ENCODE measurements around the gene HMG20A.

Gene HMG20A

DNA sequence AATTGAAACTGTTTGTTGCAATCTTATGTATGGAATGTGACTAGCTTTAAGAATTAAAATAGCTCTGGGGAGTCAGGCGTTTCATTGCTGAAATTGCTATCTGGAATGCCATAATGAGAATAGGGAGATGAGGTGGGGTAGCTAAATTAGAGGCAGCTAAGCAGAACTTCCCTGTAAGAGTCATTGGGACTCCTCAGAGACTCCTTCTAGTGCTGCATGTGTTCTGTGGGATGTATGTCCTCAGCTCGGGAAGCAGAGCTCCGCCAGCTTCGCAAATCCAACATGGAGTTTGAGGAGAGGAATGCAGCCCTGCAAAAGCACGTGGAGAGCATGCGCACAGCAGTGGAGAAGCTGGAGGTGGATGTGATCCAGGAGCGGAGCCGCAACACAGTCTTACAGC, 57.4 kb downstream of the HMG20A start:
- H3K27ac ChIP-seq (ENCODE audit: low read depth, low read length, severe bottlenecking): no peak overlapping the region
- peaks cover 9% of the 10 kb centered on the region for H3K4me1 ChIP-seq (ENCODE audit: control insufficient read depth, insufficient read depth, low read length, poor library complexity, severe bottlenecking)

DNA sequence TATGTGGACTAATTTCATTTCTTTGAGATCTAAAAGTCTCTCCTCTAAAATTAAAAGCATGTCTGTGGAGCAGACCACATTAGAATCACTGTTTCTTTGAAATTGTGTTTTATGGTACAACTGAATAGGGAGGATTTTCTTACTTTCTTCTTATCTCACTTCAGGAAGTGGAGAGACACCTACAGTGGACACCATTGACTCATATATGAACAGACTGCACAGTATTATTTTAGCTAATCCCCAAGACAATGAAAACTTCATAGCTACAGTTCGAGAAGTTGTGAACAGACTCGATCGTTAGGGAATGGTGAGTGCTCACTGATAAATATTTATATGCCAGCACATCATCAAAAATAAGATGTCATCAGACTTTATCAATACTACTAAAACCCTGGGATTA, 58.3 kb downstream of the HMG20A start:
- Histone ChIP-seq H3K4me1 (ENCODE audit: control insufficient read depth, insufficient read depth, low read length, poor library complexity, severe bottlenecking) (peaks cover 17% of the 10 kb centered on the region), H3K36me3 (ENCODE audit: control insufficient read depth, insufficient read depth, low read length) (peaks cover 73% of the 10 kb centered on the region), H3K4me3 (ENCODE audit: extremely low read depth, insufficient read depth, low read length, poor library complexity, severe bottlenecking) (no peak overlapping the region), H3K9me3 (ENCODE audit: control insufficient read depth, low read length) (no peaks in the 10 kb centered on the region), H3K27ac (ENCODE audit: low read depth, low read length, severe bottlenecking) (no peak overlapping the region)
- no CpG with 5 or more reads among the region's 3 CpGs for WGBS, 2 experiments (ENCODE audit: insufficient coverage in 2 of 2)

More for the DNA sequence above, 57.4 kb downstream of the HMG20A start:
- H3K4me3 ChIP-seq (ENCODE audit: extremely low read depth, insufficient read depth, low read length, poor library complexity, severe bottlenecking): no peak overlapping the region
- H3K36me3 ChIP-seq (ENCODE audit: control insufficient read depth, insufficient read depth, low read length): peaks cover 70% of the 10 kb centered on the region
- 95 to 96% methylated on average over 8 of the region's 8 CpGs for WGBS, 2 experiments (ENCODE audit: insufficient coverage in 2 of 2)
- no peaks in the 10 kb centered on the region for H3K9me3 ChIP-seq (ENCODE audit: control insufficient read depth, low read length)

DNA sequence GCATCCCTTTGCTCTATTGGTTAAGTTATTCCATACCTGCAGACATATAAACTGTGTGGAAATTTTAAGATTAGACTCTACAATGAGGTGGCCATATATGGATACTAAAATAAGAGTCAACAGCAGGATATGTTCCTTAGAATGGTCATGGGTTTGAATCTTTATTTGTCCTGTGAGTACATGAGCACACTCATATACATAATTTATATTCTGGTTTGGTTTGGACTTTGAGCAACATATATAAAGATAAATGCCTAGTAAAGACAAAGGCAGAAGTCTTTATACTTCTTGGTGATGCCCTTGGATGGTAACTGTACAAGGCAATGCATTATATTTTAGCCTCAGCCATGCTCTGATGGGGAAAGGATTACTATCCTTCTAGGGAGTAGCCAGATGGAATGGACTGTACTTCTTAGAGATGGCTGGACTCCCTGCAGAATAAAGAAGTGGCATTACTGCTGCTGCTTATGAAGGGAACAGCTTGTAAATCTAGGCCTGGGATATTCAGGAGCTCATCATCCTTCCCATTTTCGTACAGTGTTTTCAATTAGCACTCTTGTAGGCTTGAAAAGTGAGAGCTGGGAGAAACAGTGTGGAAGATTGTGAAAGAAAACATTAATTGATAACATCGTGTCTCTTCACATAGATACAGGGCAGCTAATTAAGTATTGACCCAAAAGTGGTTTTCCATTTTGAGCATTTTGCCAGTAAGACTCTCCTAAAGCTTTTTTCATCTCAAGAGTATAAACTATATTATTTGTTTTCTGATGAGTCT, 60.4 kb downstream of the HMG20A start:
- Histone ChIP-seq H3K27ac (ENCODE audit: low read depth, low read length, severe bottlenecking) (no peak overlapping the region), H3K4me3 (ENCODE audit: extremely low read depth, insufficient read depth, low read length, poor library complexity, severe bottlenecking) (no peak overlapping the region), H3K9me3 (ENCODE audit: control insufficient read depth, low read length) (no peaks in the 10 kb centered on the region), H3K36me3 (ENCODE audit: control insufficient read depth, insufficient read depth, low read length) (peaks cover 68% of the 10 kb centered on the region), H3K4me1 (ENCODE audit: control insufficient read depth, insufficient read depth, low read length, poor library complexity, severe bottlenecking) (peaks cover 17% of the 10 kb centered on the region)
- 100% methylated on average over 1 of the region's 2 CpGs; no CpG with 5 or more reads in 1 of the 2 experiments for WGBS, 2 experiments (ENCODE audit: insufficient coverage in 2 of 2)

DNA sequence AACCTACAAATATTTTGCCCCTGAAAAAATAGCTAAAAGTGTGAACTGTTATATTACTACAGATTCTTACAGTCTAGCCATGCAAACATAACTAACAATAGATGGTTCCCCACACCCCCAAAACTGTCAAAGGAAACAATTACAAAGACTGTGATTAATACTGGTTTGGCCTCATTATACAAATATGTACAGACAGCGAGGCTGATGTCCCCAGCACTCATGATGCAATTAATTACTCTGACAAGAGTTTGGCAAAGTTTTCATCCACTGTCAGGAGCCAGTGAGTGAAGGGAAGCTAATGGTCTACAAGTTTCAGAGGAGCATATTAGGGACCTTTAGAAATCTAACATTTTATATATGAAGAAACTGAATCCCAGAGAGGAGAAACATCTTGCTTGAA, 61.0 kb downstream of the HMG20A start:
- H3K36me3 ChIP-seq (ENCODE audit: control insufficient read depth, insufficient read depth, low read length): peaks cover 68% of the 10 kb centered on the region
- H3K4me3 ChIP-seq (ENCODE audit: extremely low read depth, insufficient read depth, low read length, poor library complexity, severe bottlenecking): no peak overlapping the region
- no CpG with 5 or more reads among the region's 1 CpG for WGBS, 2 experiments (ENCODE audit: insufficient coverage in 2 of 2)
- H3K9me3 ChIP-seq (ENCODE audit: control insufficient read depth, low read length): no peaks in the 10 kb centered on the region
- H3K4me1 ChIP-seq (ENCODE audit: control insufficient read depth, insufficient read depth, low read length, poor library complexity, severe bottlenecking): peaks cover 17% of the 10 kb centered on the region
- no peak overlapping the region for H3K27ac ChIP-seq (ENCODE audit: low read depth, low read length, severe bottlenecking)

DNA sequence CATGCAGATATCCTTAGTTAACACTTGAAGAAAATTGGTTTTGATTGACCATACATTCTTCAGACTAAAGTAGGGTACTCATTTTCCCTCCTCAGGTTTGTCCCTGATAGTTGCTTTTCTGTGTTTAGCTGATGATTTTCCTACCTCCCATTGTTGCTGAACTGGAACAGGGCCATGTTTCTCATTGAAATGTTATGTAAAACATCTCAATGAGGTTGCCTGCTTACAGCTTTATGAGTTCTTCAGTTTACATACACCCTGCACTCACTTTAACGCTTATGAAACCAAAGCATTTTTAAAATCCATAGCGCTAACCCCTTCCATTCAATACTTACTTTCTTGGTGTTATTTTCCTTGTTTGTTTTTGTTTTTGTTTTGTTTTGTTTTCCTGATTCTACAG, 61.9 kb downstream of the HMG20A start:
- Histone ChIP-seq H3K9me3 (ENCODE audit: control insufficient read depth, low read length) (no peaks in the 10 kb centered on the region), H3K4me1 (ENCODE audit: control insufficient read depth, insufficient read depth, low read length, poor library complexity, severe bottlenecking) (peaks cover 17% of the 10 kb centered on the region), H3K4me3 (ENCODE audit: extremely low read depth, insufficient read depth, low read length, poor library complexity, severe bottlenecking) (no peak overlapping the region), H3K27ac (ENCODE audit: low read depth, low read length, severe bottlenecking) (no peak overlapping the region), H3K36me3 (ENCODE audit: control insufficient read depth, insufficient read depth, low read length) (peaks cover 72% of the 10 kb centered on the region)
- 100% methylated on average over 1 of the region's 2 CpGs; no CpG with 5 or more reads in 1 of the 2 experiments for WGBS, 2 experiments (ENCODE audit: insufficient coverage in 2 of 2)

DNA sequence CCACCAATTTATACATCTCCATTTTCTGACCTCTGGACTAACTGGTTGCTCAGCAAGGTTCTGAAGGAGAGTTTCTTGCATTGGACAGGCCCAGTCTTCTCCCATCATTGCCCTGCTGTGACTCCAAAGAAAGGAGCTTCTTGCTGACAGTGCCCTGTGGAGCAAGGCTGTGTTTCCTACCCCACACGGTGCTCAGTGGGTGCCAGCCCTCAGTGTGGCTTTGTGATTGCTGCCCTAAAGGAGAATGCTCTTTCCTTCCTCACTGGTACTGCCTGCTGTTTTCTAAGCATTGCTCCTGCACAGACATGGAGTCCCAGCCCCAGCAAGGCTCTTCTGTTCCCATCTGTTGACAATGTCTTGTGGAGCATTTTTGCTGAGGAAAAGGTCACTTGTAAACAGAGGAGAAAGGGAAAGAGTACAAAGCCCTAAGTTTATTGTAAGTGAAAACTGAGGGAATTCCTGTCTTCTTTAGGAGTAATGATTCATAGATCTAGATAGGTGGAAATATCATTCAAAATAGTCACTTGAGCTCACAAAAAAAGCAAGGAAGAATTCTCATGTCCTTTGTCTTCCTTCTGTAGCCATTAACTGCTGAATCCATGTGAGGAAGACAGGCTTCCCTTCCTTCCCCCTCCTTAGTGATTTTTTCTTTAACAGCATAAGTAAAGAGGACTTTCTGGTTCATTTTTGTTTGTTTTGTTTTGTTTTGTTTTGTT, 62.9 kb downstream of the HMG20A start:
- Histone ChIP-seq H3K4me3 (ENCODE audit: extremely low read depth, insufficient read depth, low read length, poor library complexity, severe bottlenecking) (no peak overlapping the region), H3K4me1 (ENCODE audit: control insufficient read depth, insufficient read depth, low read length, poor library complexity, severe bottlenecking) (peaks cover 17% of the 10 kb centered on the region), H3K36me3 (ENCODE audit: control insufficient read depth, insufficient read depth, low read length) (peaks cover 66% of the 10 kb centered on the region), H3K9me3 (ENCODE audit: control insufficient read depth, low read length) (no peaks in the 10 kb centered on the region), H3K27ac (ENCODE audit: low read depth, low read length, severe bottlenecking) (peak overlapping the region; percentile 56)
- 27 to 56% methylated on average over 1 of the region's 1 CpG for WGBS, 2 experiments (ENCODE audit: insufficient coverage in 2 of 2)

DNA sequence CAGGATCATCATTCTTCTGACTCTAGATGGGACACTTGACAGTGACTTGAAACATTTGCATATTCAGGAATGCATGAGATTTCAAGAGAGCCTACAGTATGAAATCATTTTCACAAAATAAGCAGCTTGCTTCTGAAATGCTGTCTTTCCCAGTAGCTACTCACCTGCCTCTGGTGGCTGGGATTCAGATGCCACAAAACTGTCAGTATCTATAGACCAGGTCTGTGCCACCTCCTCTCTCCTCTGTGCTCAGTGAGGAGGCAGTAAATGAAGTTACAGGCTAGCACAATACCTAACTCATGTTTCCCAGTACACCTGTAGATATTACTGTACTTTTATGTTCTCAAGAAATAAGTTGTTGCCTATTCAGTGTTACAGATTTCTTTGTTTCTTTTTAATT, 64.3 kb downstream of the HMG20A start:
- H3K4me1 ChIP-seq (ENCODE audit: control insufficient read depth, insufficient read depth, low read length, poor library complexity, severe bottlenecking): peaks cover 17% of the 10 kb centered on the region
- H3K9me3 ChIP-seq (ENCODE audit: control insufficient read depth, low read length): no peaks in the 10 kb centered on the region
- H3K36me3 ChIP-seq (ENCODE audit: control insufficient read depth, insufficient read depth, low read length): peaks cover 52% of the 10 kb centered on the region
- H3K4me3 ChIP-seq (ENCODE audit: extremely low read depth, insufficient read depth, low read length, poor library complexity, severe bottlenecking): no peak overlapping the region
- no peak overlapping the region for H3K27ac ChIP-seq (ENCODE audit: low read depth, low read length, severe bottlenecking)

DNA sequence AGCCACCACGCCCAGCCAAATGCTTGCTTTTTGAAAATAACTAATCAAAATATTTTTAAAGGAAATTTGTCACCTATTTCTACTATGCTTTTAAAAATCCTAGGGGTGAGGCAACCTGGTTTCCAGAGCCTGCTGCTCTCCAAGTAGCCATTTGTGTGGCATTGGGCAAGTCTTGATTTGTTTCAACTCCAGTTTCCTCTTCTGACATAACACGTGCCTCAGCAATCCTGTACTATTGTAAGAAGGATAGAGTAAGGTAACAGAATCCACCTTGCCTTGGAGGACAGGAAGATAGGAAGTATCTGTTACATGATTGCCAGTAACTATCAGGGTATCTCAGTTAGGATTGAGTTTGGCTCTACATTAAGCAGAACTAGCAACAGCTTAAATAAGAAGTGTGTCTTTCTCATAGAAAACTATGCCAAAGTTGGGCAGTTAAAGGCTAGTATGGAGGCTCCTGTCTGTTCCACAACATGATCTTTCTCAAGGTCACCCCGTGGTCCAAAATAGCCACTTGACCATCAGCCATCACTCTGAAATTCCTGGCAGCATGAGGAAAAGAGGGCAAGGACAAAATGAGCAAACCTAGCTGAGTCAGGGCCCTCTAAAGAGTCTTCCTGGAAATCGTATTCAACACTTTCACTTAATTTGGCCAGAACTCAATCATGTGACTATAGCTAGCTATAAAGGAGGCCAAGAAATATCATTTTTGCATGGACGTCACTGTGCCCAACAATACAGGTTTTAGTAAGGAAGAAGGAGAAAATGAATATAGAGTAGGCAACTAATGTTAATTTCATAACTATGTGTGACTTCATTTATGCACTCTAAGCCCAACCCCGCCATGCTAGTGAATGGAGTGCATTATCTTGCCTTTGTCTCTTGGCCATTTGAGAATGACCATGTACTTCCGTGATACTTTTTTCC, 66.1 kb downstream of the HMG20A start:
- peaks cover 37% of the 10 kb centered on the region for H3K36me3 ChIP-seq (ENCODE audit: control insufficient read depth, insufficient read depth, low read length)
- peak overlapping the region; percentile 37 for H3K27ac ChIP-seq (ENCODE audit: low read depth, low read length, severe bottlenecking)
- no peaks in the 10 kb centered on the region for H3K9me3 ChIP-seq (ENCODE audit: control insufficient read depth, low read length)
- 93 to 98% methylated on average over 3 to 5 of the region's 7 CpGs for WGBS, 2 experiments (ENCODE audit: insufficient coverage in 2 of 2)
- H3K4me1 ChIP-seq (ENCODE audit: control insufficient read depth, insufficient read depth, low read length, poor library complexity, severe bottlenecking): peaks cover 20% of the 10 kb centered on the region
- no peak overlapping the region for H3K4me3 ChIP-seq (ENCODE audit: extremely low read depth, insufficient read depth, low read length, poor library complexity, severe bottlenecking)

DNA sequence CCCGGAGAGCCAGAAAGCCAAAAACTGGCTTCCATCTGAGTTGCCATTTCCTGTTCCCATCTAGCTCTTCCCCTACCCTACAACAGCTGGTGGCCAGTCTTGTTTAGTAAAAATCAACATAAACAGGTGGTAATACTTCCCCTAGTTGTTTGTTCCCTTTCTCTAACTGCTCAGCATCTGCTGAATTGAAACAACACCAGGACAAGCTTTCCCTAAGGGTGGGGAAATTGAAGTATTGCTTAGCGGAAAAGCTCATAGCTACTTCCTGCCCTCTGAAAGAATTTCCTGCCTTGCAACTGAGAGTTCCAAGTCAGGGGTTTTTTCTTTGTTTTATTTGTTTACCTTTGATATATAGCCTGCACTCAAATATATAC, 66.8 kb downstream of the HMG20A start:
- H3K27ac ChIP-seq (ENCODE audit: low read depth, low read length, severe bottlenecking): peak overlapping the region; percentile 24
- no peaks in the 10 kb centered on the region for H3K9me3 ChIP-seq (ENCODE audit: control insufficient read depth, low read length)
- H3K36me3 ChIP-seq (ENCODE audit: control insufficient read depth, insufficient read depth, low read length): peaks cover 31% of the 10 kb centered on the region
- peaks cover 19% of the 10 kb centered on the region for H3K4me1 ChIP-seq (ENCODE audit: control insufficient read depth, insufficient read depth, low read length, poor library complexity, severe bottlenecking)
- H3K4me3 ChIP-seq (ENCODE audit: extremely low read depth, insufficient read depth, low read length, poor library complexity, severe bottlenecking): no peak overlapping the region
- WGBS, 2 experiments (ENCODE audit: insufficient coverage in 2 of 2): 100% methylated on average over 1 of the region's 2 CpGs; no CpG with 5 or more reads in 1 of the 2 experiments

DNA sequence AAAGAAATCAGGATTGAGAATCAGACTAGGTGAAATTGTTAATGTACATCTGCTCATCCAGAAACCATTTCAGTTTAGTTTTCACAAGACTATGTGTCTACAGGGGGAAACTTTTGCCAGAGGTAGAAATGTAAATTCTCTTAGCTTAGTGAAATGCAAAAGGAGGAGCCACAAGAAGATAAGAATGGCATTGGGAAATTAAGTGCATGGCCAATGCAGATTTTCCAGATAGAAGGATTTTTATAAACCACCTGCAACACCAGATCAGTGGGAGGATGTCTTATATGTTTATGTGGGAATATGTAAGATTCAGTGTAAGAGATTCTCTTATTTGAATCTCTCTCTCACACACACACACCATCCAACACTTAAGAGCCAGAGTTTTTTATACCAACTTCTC, 67.2 kb downstream of the HMG20A start:
- peak overlapping the region; percentile 24 for H3K27ac ChIP-seq (ENCODE audit: low read depth, low read length, severe bottlenecking)
- no peaks in the 10 kb centered on the region for H3K9me3 ChIP-seq (ENCODE audit: control insufficient read depth, low read length)
- H3K4me1 ChIP-seq (ENCODE audit: control insufficient read depth, insufficient read depth, low read length, poor library complexity, severe bottlenecking): peaks cover 19% of the 10 kb centered on the region
- peaks cover 26% of the 10 kb centered on the region for H3K36me3 ChIP-seq (ENCODE audit: control insufficient read depth, insufficient read depth, low read length)
- no peak overlapping the region for H3K4me3 ChIP-seq (ENCODE audit: extremely low read depth, insufficient read depth, low read length, poor library complexity, severe bottlenecking)
